Activated CD8-positive, alpha-beta T cell treated with anti-CD3 and anti-CD28 coated beads for 36 hours (primary cell): ENCODE data around the gene TBX21. TPM values are rescaled to one million over a fixed set of nuclear protein-coding genes. Genes with fewer than 3 reads are reported as not detected.
A peak's percentile ranks its signal among the peaks of the same experiment; 100 is the strongest.

Experiments
- ATAC-seq: fragments of 200-7000 bp; cut with Tn5 transposase; one replicate; pipeline ENCODE4 v1.10.0; 2021; ENCODE audit warnings: mild to moderate bottlenecking, moderate library complexity
- CTCF ChIA-PET: fragments of 350-600 bp; sonication (Branson Sonifier 250); formaldehyde crosslinking; loops from one replicate; lab custom pipeline; 2021; ENCODE audit warnings: antibody characterized with exemption; lab: Charles Lee
- POLR2A ChIA-PET: fragments of 350-600 bp; sonication (Branson Sonifier 250); formaldehyde crosslinking; loops from one replicate; lab custom pipeline; 2021; ENCODE audit warnings: antibody characterized with exemption; lab: Charles Lee
- DNase-seq: peaks from one replicate; pipeline ENCODE4 v3.0.0-alpha.2; 2020
- H3K27ac Mint-ChIP-seq: one replicate; pipeline ENCODE4 v1.8.0; 2021; ENCODE audit warnings: mild to moderate bottlenecking, mixed read lengths
- H3K27me3 Mint-ChIP-seq: one replicate; pipeline ENCODE4 v1.8.0; 2021; ENCODE audit warnings: mixed read lengths
- H3K36me3 Mint-ChIP-seq: one replicate; pipeline ENCODE4 v1.8.0; 2021; ENCODE audit warnings: low read depth, mixed read lengths
- H3K4me1 Mint-ChIP-seq: one replicate; pipeline ENCODE4 v1.8.0; 2021; ENCODE audit warnings: low read depth, mixed read lengths
- H3K4me3 Mint-ChIP-seq: one replicate; pipeline ENCODE4 v1.8.0; 2021; ENCODE audit warnings: mild to moderate bottlenecking, moderate library complexity, mixed read lengths
- H3K9me3 Mint-ChIP-seq: one replicate; pipeline ENCODE4 v1.8.0; 2021; ENCODE audit warnings: mixed read lengths
- intact Hi-C: fragments of 100-400 bp; cut with micrococcal nuclease; formaldehyde crosslinking; loops from one replicate; pipeline ENCODE4 v1.10.0; 2022
- total RNA-seq, 2 experiments: library from RNA; stranded (reverse); gene quantifications; one replicate each; pipeline ENCODE4 v1.2.3, GENCODE V29; 2021
- TF ChIP-seq, protein P1 (sequence below): fragments of 200-600 bp; IDR thresholded peaks from one replicate; pipeline ENCODE4 v1.8.0; 2022; ENCODE audit warnings: antibody characterized with exemption, mild to moderate bottlenecking

The TBX21 gene
- total RNA-seq, 2 experiments from 2014 or later, result 53.0 to 56.9 TPM

DNA sequence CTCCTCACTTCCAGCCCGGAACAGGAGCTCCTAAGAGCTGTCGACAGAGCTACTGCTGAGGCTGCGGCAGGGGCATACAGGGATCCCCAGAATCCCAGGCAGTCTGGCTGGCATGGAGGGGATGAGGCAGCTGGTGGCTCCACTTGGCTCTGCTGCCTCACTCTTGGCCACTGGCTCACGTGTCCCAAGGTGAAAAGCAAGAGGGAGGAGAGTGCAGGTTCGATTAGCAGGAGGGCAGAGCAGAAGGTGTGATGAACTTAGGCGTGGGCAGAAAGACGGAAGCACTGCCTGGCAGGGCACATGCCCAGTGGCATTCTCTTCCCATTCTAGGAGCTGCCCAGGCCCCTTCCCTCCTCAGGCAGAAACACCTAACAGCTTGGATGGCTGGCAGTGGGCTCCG, 11.3 kb upstream of the TBX21 start:
- H3K27ac Mint-ChIP-seq, result peak overlapping the region; percentile 94
- H3K36me3 Mint-ChIP-seq, result no peaks in the 10 kb centered on the region
- DNase-seq, result peak; percentile 35
- H3K4me1 Mint-ChIP-seq, result peaks cover 87% of the 10 kb centered on the region
- H3K27me3 Mint-ChIP-seq, result no peaks in the 10 kb centered on the region
- peak overlapping the region; percentile 62 for H3K4me3 Mint-ChIP-seq
- POLR2A ChIA-PET, result interaction anchor here (0.6 to 27.1 kb wide), 9 partner anchors 9 to 72 kb away, joined by 3 to 493 read pairs (median 6); partner anchors contain the start of genes KPNB1, TBKBP1 and TBX21
- ATAC-seq, result no peak
- intact Hi-C loops, result no loop called here
- no peaks in the 10 kb centered on the region for H3K9me3 Mint-ChIP-seq
- CTCF ChIA-PET, result interaction anchor here (0.8 to 2.7 kb wide), 6 partner anchors 8 to 106 kb away, joined by 3 to 21 read pairs (median 3); partner anchors contain the start of gene TBX21
- TF ChIP-seq, protein P1, sequence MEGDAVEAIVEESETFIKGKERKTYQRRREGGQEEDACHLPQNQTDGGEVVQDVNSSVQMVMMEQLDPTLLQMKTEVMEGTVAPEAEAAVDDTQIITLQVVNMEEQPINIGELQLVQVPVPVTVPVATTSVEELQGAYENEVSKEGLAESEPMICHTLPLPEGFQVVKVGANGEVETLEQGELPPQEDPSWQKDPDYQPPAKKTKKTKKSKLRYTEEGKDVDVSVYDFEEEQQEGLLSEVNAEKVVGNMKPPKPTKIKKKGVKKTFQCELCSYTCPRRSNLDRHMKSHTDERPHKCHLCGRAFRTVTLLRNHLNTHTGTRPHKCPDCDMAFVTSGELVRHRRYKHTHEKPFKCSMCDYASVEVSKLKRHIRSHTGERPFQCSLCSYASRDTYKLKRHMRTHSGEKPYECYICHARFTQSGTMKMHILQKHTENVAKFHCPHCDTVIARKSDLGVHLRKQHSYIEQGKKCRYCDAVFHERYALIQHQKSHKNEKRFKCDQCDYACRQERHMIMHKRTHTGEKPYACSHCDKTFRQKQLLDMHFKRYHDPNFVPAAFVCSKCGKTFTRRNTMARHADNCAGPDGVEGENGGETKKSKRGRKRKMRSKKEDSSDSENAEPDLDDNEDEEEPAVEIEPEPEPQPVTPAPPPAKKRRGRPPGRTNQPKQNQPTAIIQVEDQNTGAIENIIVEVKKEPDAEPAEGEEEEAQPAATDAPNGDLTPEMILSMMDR, result no peak

DNA sequence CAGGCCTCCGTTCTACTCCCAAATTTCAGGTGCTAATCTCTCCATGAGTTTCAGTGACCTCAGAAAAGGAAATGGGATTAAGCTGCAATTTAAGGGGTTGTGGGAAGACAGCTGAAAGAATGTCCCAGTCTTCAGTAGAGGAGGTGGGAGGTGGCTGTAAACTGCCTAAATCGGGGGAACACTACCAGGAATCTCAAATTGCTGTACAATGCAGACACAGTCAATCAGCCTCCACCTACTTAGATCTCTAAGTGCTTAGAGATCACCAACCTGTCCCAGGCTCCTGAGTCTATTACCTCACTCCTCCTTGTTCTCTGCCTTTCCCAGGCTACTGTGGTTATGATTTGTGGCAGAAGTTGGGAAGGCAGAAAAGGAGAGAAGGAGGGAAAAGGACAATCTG, 8.3 kb upstream of the TBX21 start:
- no peak for DNase-seq
- no peak for ATAC-seq
- ChIA-PET POLR2A (interaction anchor here (0.8 to 27.1 kb wide), 7 partner anchors 8 to 76 kb away, joined by 4 to 493 read pairs (median 7); partner anchors contain the start of genes KPNB1, TBKBP1 and TBX21), CTCF (interaction anchor here (0.9 to 2.7 kb wide), 7 partner anchors 8 to 117 kb away, joined by 3 to 8 read pairs (median 4); partner anchors contain the start of genes SCRN2 and TBX21)
- intact Hi-C loops, result no loop called here
- H3K4me3 Mint-ChIP-seq, result no peak overlapping the region
- peak overlapping the region; percentile 6 for H3K27ac Mint-ChIP-seq
- peaks cover 82% of the 10 kb centered on the region for H3K4me1 Mint-ChIP-seq
- H3K27me3 Mint-ChIP-seq, result no peaks in the 10 kb centered on the region
- TF ChIP-seq, protein P1, result no peak
- no peaks in the 10 kb centered on the region for H3K36me3 Mint-ChIP-seq
- H3K9me3 Mint-ChIP-seq, result no peaks in the 10 kb centered on the region

DNA sequence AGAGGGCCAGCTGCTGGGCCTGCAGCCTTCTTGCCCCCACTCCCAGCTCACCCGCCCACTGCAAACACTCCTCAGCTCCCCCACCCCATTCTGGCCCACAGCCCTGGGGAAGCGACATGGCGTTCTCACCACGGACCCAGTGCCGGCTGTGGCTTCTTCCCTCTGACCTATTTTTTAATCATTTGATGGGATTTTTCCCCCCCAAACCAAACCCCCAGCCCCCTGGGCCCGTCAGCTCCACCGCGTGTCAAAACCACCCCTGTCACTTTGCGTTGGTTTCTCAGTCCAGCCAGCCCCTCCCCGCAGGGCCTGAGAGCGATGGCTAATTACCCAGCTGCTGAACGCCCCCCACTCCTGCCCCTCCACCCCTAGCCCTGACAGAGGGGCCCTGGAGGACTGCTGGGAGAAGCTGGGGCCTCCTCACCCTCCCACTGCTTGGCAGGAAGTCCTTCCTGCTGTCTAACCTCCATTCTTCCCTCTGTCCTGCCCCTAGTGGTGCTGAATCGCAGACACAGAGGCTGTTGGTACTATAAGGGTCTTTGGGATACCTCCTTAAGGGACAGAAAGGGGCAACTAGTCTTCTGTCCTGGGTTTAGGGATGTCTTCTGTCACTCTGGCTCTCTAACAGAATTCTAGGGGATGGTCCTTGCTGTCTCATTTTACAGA, 7.5 kb upstream of the TBX21 start:
- Mint-ChIP-seq H3K36me3 (no peaks in the 10 kb centered on the region), H3K27me3 (no peaks in the 10 kb centered on the region), H3K9me3 (no peaks in the 10 kb centered on the region), H3K4me1 (peaks cover 81% of the 10 kb centered on the region), H3K27ac (peak overlapping the region; percentile 58), H3K4me3 (peak overlapping the region; percentile 28)
- TF ChIP-seq, protein P1, result peak; percentile 22
- DNase-seq (peak; percentile 39), ATAC-seq (no peak)
- POLR2A ChIA-PET, result interaction anchor here (0.6 to 27.1 kb wide), 7 partner anchors 7 to 950 kb away, joined by 3 to 493 read pairs (median 8); partner anchors contain the start of genes KPNB1, TBKBP1 and TBX21
- intact Hi-C loops, result no loop called here
- CTCF ChIA-PET, result interaction anchor here (0.6 to 2.7 kb wide), 8 partner anchors 8 to 116 kb away, joined by 3 to 8 read pairs (median 4); partner anchors contain the start of genes SCRN2 and TBX21

DNA sequence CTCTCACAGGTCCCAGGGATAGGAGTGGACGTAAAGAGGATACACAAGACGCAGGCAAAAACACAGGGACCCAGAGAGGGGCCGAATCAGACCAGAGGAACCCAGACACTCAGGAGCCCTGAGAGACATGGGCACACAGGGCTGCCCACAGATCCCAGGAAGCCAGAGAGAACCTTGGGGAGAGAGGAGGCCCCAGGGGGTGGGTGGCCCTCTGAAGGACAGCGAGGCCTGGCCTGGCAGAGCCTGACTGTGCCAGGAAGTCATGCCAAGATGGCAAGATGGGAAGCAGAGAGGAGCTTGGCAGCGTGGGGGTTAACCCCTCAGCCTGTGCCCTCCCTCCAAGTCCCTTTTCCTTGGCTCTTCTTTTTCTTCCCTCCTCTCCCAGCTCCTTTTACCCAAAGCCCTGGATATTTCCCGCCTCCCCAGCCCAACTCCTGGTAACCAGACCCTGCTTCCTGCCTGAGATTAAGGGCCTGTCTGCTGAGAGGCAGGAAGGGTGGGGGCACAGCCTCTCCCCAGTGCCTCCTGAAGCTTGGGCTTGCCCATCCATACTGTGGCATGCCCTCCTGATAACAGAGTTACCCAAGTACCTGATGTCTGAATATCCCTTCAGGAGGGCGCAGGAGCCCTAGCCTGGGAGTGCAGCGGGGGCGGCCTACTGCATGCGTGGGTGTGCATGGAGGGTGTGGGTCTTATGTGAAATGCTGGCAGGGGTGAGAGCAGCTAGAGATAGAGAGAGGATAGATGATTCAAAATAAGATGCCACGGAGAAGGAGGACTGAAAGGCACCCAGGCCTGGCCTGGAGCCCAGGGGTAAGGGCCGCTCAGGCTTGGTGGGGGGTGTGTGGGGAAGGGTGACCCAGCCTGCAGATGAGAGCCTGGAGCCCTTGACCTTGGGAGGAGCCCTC, 6.0 kb upstream of the TBX21 start:
- no peaks in the 10 kb centered on the region for H3K9me3 Mint-ChIP-seq
- POLR2A ChIA-PET, result interaction anchor here (0.9 to 27.1 kb wide), 5 partner anchors 9 to 57 kb away, joined by 3 to 493 read pairs (median 11); partner anchors contain the start of gene TBKBP1

More for the DNA sequence above, 6.0 kb upstream of the TBX21 start:
- ATAC-seq, result no peak
- CTCF ChIA-PET, result interaction anchor here (1.2 to 2.7 kb wide), 5 partner anchors 9 to 28 kb away, joined by 3 to 9 read pairs (median 6); no protein-coding TSS in a partner anchor
- Mint-ChIP-seq H3K27ac (no peak overlapping the region), H3K4me3 (no peak overlapping the region), H3K36me3 (no peaks in the 10 kb centered on the region), H3K4me1 (peaks cover 81% of the 10 kb centered on the region), H3K27me3 (no peaks in the 10 kb centered on the region)
- TF ChIP-seq, protein P1, result no peak
- intact Hi-C loops, result no loop called here
- peak; percentile 2 for DNase-seq
